Measurements from ENCODE around the gene ACOXL.

The ACOXL gene

GRCh38 chr2:111148925-111149324 is 416.6 kb downstream of the ACOXL start:
- no peak overlapping the region for H3K27ac ChIP-seq (ENCODE audit: low read depth, low read length)
- peaks cover 0 to 2% of the 10 kb centered on the region in 2 experiments for H3K4me1 ChIP-seq (ENCODE audit: control insufficient read depth in 1 of 2, insufficient read depth in 2 of 2, low read length in 2 of 2)
- H3K9ac ChIP-seq (ENCODE audit: low read length) = no peak overlapping the region
- no peak overlapping the region for H3K18ac ChIP-seq (ENCODE audit: low read length)
- peaks cover 1% of the 10 kb centered on the region for H3K9me3 ChIP-seq (ENCODE audit: insufficient read depth, low read depth, low read length)
- H4K91ac ChIP-seq (ENCODE audit: low read depth, low read length) = no peak overlapping the region
- H4K12ac ChIP-seq (ENCODE audit: low read depth, low read length) = no peak overlapping the region
- H3K23ac ChIP-seq (ENCODE audit: low read length) = no peak overlapping the region
- H3K4me3 ChIP-seq (ENCODE audit: low read depth, low read length) = no peak overlapping the region
- H3K79me1 ChIP-seq (ENCODE audit: low read length) = no peaks in the 10 kb centered on the region
- H3K4me2 ChIP-seq (ENCODE audit: low read length) = no peak overlapping the region
- H2BK120ac ChIP-seq (ENCODE audit: insufficient read depth, low read length, poor library complexity) = no peak overlapping the region
- H3K4ac ChIP-seq (ENCODE audit: low read depth, low read length) = no peak overlapping the region
- no peak overlapping the region for H2AFZ ChIP-seq (ENCODE audit: insufficient read depth, low read length, poor library complexity)
- no peak overlapping the region for H4K8ac ChIP-seq (ENCODE audit: low read depth, low read length)
- H2AK5ac ChIP-seq (ENCODE audit: low read length) = no peak overlapping the region
- H3K36me3 ChIP-seq (ENCODE audit: control insufficient read depth in 1 of 2, insufficient read depth in 2 of 2, low read length in 2 of 2) = peaks cover 28 to 41% of the 10 kb centered on the region in 2 experiments
- H3K14ac ChIP-seq (ENCODE audit: low read length) = no peak overlapping the region
- no peaks in the 10 kb centered on the region for H3K27me3 ChIP-seq (ENCODE audit: insufficient read depth, low read length)
- no peak for DNase-seq
- whole genome bisulfite sequencing (ENCODE audit: extremely low coverage, insufficient coverage, insufficient read length) = no CpG with 5 or more reads among the region's 8 CpGs
- H2BK5ac ChIP-seq (ENCODE audit: low read depth, low read length, poor library complexity) = no peak overlapping the region
- H3K79me2 ChIP-seq (ENCODE audit: control insufficient read depth, insufficient read depth, low read length, poor library complexity) = peaks cover 2% of the 10 kb centered on the region
- no peak overlapping the region for H2BK12ac ChIP-seq (ENCODE audit: low read length)

- H3K4me3 ChIP-seq (ENCODE audit: low read depth, low read length) = no peak overlapping the region
- H2AK5ac ChIP-seq (ENCODE audit: low read length) = no peak overlapping the region
- no peak overlapping the region for H3K23ac ChIP-seq (ENCODE audit: low read length)
- no peak overlapping the region for H4K91ac ChIP-seq (ENCODE audit: low read depth, low read length)
- no peak overlapping the region for H2BK12ac ChIP-seq (ENCODE audit: low read length)
- H2BK5ac ChIP-seq (ENCODE audit: low read depth, low read length, poor library complexity) = no peak overlapping the region
- H3K27me3 ChIP-seq (ENCODE audit: insufficient read depth, low read length) = no peaks in the 10 kb centered on the region
- H3K36me3 ChIP-seq (ENCODE audit: control insufficient read depth in 1 of 2, insufficient read depth in 2 of 2, low read length in 2 of 2) = peaks cover 28 to 40% of the 10 kb centered on the region in 2 experiments
- H3K4ac ChIP-seq (ENCODE audit: low read depth, low read length) = peak overlapping the region; percentile 64
- no peak overlapping the region for H3K27ac ChIP-seq (ENCODE audit: low read depth, low read length)
- no peak overlapping the region for H2AFZ ChIP-seq (ENCODE audit: insufficient read depth, low read length, poor library complexity)
- H4K8ac ChIP-seq (ENCODE audit: low read depth, low read length) = no peak overlapping the region
- H2BK120ac ChIP-seq (ENCODE audit: insufficient read depth, low read length, poor library complexity) = no peak overlapping the region
- no peak overlapping the region for H3K9ac ChIP-seq (ENCODE audit: low read length)
- H3K18ac ChIP-seq (ENCODE audit: low read length) = no peak overlapping the region
- no peak overlapping the region for H3K14ac ChIP-seq (ENCODE audit: low read length)
- no peaks in the 10 kb centered on the region for H3K79me1 ChIP-seq (ENCODE audit: low read length)
- no peak overlapping the region for H3K4me2 ChIP-seq (ENCODE audit: low read length)
- peaks cover 2% of the 10 kb centered on the region for H3K79me2 ChIP-seq (ENCODE audit: control insufficient read depth, insufficient read depth, low read length, poor library complexity)
- H4K12ac ChIP-seq (ENCODE audit: low read depth, low read length) = no peak overlapping the region
- H3K9me3 ChIP-seq (ENCODE audit: insufficient read depth, low read depth, low read length) = peaks cover 1% of the 10 kb centered on the region
- no CpG with 5 or more reads among the region's 7 CpGs for WGBS (ENCODE audit: extremely low coverage, insufficient coverage, insufficient read length)
- DNase-seq = no peak
- H3K4me1 ChIP-seq (ENCODE audit: control insufficient read depth in 1 of 2, insufficient read depth in 2 of 2, low read length in 2 of 2) = peaks cover 0 to 2% of the 10 kb centered on the region in 2 experiments
Measured at GRCh38 chr2:111149882-111150455, 417.6 kb downstream of the ACOXL start.

GRCh38 chr2:111154758-111155157 is 422.4 kb downstream of the ACOXL start:
- H4K8ac ChIP-seq (ENCODE audit: low read depth, low read length) = no peak overlapping the region
- H3K9me3 ChIP-seq (ENCODE audit: insufficient read depth, low read depth, low read length) = peaks cover 1% of the 10 kb centered on the region
- peaks cover 4% of the 10 kb centered on the region for H3K79me1 ChIP-seq (ENCODE audit: low read length)
- H3K4me1 ChIP-seq (ENCODE audit: control insufficient read depth in 1 of 2, insufficient read depth in 2 of 2, low read length in 2 of 2) = peaks cover 8 to 13% of the 10 kb centered on the region in 2 experiments
- peaks cover 2% of the 10 kb centered on the region for H3K79me2 ChIP-seq (ENCODE audit: control insufficient read depth, insufficient read depth, low read length, poor library complexity)
- no peak overlapping the region for H3K9ac ChIP-seq (ENCODE audit: low read length)
- no peak overlapping the region for H4K12ac ChIP-seq (ENCODE audit: low read depth, low read length)
- no peak overlapping the region for H2AFZ ChIP-seq (ENCODE audit: insufficient read depth, low read length, poor library complexity)
- no peaks in the 10 kb centered on the region for H3K27me3 ChIP-seq (ENCODE audit: insufficient read depth, low read length)
- no peak overlapping the region for H2BK5ac ChIP-seq (ENCODE audit: low read depth, low read length, poor library complexity)
- H3K23ac ChIP-seq (ENCODE audit: low read length) = no peak overlapping the region
- H3K4me3 ChIP-seq (ENCODE audit: low read depth, low read length) = no peak overlapping the region
- H3K14ac ChIP-seq (ENCODE audit: low read length) = no peak overlapping the region
- H2BK12ac ChIP-seq (ENCODE audit: low read length) = no peak overlapping the region
- WGBS (ENCODE audit: extremely low coverage, insufficient coverage, insufficient read length) = no CpG with 5 or more reads among the region's 6 CpGs
- no peak overlapping the region for H2AK5ac ChIP-seq (ENCODE audit: low read length)
- no peak overlapping the region for H3K18ac ChIP-seq (ENCODE audit: low read length)
- no peak overlapping the region for H3K4me2 ChIP-seq (ENCODE audit: low read length)
- no peak overlapping the region for H3K27ac ChIP-seq (ENCODE audit: low read depth, low read length)
- H3K36me3 ChIP-seq (ENCODE audit: control insufficient read depth in 1 of 2, insufficient read depth in 2 of 2, low read length in 2 of 2) = peaks cover 51 to 64% of the 10 kb centered on the region in 2 experiments
- no peak overlapping the region for H2BK120ac ChIP-seq (ENCODE audit: insufficient read depth, low read length, poor library complexity)
- H3K4ac ChIP-seq (ENCODE audit: low read depth, low read length) = no peak overlapping the region
- no peak for DNase-seq
- H4K91ac ChIP-seq (ENCODE audit: low read depth, low read length) = no peak overlapping the region

- WGBS (ENCODE audit: extremely low coverage, insufficient coverage, insufficient read length) = no CpG with 5 or more reads among the region's 1 CpG
- Histone ChIP-seq H3K27ac (ENCODE audit: low read depth, low read length) (no peak overlapping the region), H3K4me3 (ENCODE audit: low read depth, low read length) (no peak overlapping the region)
Measured at GRCh38 chr2:111155610-111156009, 423.2 kb downstream of the ACOXL start.

More at GRCh38 chr2:111155610-111156009, 423.2 kb downstream of the ACOXL start:
- Histone ChIP-seq H3K36me3 (ENCODE audit: control insufficient read depth in 1 of 2, insufficient read depth in 2 of 2, low read length in 2 of 2) (peaks cover 52 to 65% of the 10 kb centered on the region in 2 experiments), H3K27me3 (ENCODE audit: insufficient read depth, low read length) (no peaks in the 10 kb centered on the region), H3K9me3 (ENCODE audit: insufficient read depth, low read depth, low read length) (peaks cover 1% of the 10 kb centered on the region), H3K18ac (ENCODE audit: low read length) (no peak overlapping the region), H2BK120ac (ENCODE audit: insufficient read depth, low read length, poor library complexity) (no peak overlapping the region), H4K8ac (ENCODE audit: low read depth, low read length) (no peak overlapping the region), H3K79me1 (ENCODE audit: low read length) (peaks cover 9% of the 10 kb centered on the region), H3K14ac (ENCODE audit: low read length) (no peak overlapping the region), H3K4me1 (ENCODE audit: control insufficient read depth in 1 of 2, insufficient read depth in 2 of 2, low read length in 2 of 2) (peaks cover 14 to 21% of the 10 kb centered on the region in 2 experiments), H3K9ac (ENCODE audit: low read length) (no peak overlapping the region), H3K4me2 (ENCODE audit: low read length) (no peak overlapping the region), H2BK5ac (ENCODE audit: low read depth, low read length, poor library complexity) (no peak overlapping the region), H4K12ac (ENCODE audit: low read depth, low read length) (no peak overlapping the region), H3K23ac (ENCODE audit: low read length) (no peak overlapping the region), H2AK5ac (ENCODE audit: low read length) (no peak overlapping the region), H3K79me2 (ENCODE audit: control insufficient read depth, insufficient read depth, low read length, poor library complexity) (peaks cover 4% of the 10 kb centered on the region), H2BK12ac (ENCODE audit: low read length) (no peak overlapping the region), H4K91ac (ENCODE audit: low read depth, low read length) (no peak overlapping the region), H2AFZ (ENCODE audit: insufficient read depth, low read length, poor library complexity) (no peak overlapping the region), H3K4ac (ENCODE audit: low read depth, low read length) (no peak overlapping the region)
- DNase-seq = no peak
